ENCODE measurements around the gene PCBP2.
"Not testable (repeated sequence)": the region's sequence is repeated elsewhere in the genome, so short reads cannot be mapped to it uniquely, and the experiment has no call there.

The PCBP2 gene

DNA sequence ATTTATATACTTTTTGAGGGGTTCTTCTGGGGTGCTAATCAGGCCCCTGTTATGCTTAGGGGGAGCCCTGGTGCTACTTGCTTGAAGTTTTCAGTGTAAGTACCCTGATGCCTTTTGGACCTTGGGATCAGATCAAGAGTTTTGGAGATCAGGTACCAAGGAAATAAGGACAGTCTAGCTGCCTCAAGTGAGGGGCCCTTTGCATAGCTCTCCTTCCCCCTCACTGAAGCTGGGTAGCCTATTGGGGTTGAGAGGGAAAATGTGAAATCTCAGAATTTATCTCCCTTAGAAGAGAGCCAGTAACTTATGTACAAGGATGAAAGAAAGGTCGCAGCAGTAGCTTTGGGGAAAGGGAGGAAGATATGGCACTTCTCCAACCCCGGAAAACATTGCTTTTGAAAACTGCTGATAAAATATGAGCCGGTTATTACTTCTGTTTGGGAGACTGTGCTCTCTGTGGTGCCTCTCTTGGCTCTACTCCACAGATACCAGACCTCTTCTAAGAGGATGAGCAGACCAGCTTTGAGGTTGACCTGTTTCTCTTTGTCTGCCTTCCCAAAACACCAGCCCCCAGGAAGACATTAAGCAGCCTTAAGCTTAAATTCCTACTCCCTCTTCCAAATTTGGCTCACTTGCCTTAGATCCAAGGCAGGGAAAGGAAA lies 37.0 kb upstream of the PCBP2 start:
- WGBS (ENCODE audit: extremely low coverage, insufficient coverage, low lambda C conversion rate) = no CpG with 5 or more reads among the region's 3 CpGs
- Histone ChIP-seq H3K4me1 (ENCODE audit: control insufficient read depth, low read depth, low read length) (peaks cover 6% of the 10 kb centered on the region), H3K4ac (ENCODE audit: low read depth, low read length) (no peak overlapping the region)

DNA sequence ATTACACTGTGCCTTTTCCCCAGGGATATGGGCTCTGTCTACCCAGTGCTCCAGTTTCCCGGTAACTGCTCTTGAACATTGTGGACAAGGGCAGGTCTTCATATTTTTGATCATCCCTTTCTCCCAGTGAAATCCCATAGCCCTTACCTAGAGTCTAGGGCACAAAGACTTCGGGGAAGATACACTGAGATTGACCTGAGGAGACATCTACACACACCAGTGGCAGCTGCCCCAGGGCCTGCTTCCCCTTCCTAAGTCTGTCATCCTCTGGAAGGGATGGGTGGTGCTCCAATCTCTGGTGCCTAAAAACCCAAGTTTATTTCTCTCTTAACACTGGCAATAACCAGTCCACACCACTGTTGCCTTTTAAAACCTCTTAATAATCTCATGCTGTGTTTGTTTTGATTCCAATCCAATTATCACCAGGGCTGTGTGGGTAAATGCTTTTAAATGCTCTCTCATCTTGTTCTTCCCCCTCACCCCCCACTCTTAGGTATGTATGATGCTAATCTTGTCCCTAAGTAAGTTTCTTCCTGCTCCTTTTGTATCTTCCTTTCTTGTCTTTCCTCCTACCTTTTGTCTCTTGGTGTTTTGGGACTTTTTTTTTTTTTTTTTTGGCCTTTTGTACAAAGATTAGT lies 36.0 kb upstream of the PCBP2 start:
- not testable (repeated sequence) for H3K79me1 ChIP-seq (ENCODE audit: low read length); H3K79me2 ChIP-seq (ENCODE audit: control insufficient read depth, insufficient read depth, low read length); H3K27me3 ChIP-seq (ENCODE audit: insufficient read depth, low read length, poor library complexity); H2BK120ac ChIP-seq (ENCODE audit: low read depth, low read length); H3K4me2 ChIP-seq (ENCODE audit: low read length); H4K8ac ChIP-seq (ENCODE audit: low read depth, low read length); H3K4ac ChIP-seq (ENCODE audit: low read depth, low read length); H3K18ac ChIP-seq (ENCODE audit: low read length); H3K4me3 ChIP-seq (ENCODE audit: low read length); H3K36me3 ChIP-seq (ENCODE audit: control insufficient read depth, insufficient read depth, low read length); H3K23ac ChIP-seq (ENCODE audit: low read length); H3K4me1 ChIP-seq (ENCODE audit: control insufficient read depth, low read depth, low read length); H4K5ac ChIP-seq (ENCODE audit: low read length); H2BK15ac ChIP-seq (replicated peaks; ENCODE audit: low read depth); H2AK5ac ChIP-seq (ENCODE audit: low read length); H2BK5ac ChIP-seq (ENCODE audit: low read length)
- peak overlapping the region; percentile 42 for H3K56ac ChIP-seq (ENCODE audit: low read length)
- peak; percentile 84 for DNase-seq
- peak overlapping the region; percentile 35 for H3K9ac ChIP-seq (ENCODE audit: low read length)
- WGBS (ENCODE audit: extremely low coverage, insufficient coverage, low lambda C conversion rate) = no CpG with 5 or more reads among the region's 2 CpGs
- H3K27ac ChIP-seq (ENCODE audit: low read depth, low read length) = peak overlapping the region; percentile 71

More for the DNA sequence above, 37.0 kb upstream of the PCBP2 start:
- H3K56ac ChIP-seq (ENCODE audit: low read length) = no peak overlapping the region
- no peak overlapping the region for H2AK5ac ChIP-seq (ENCODE audit: low read length)
- peak overlapping the region; percentile 18 for H2BK120ac ChIP-seq (ENCODE audit: low read depth, low read length)
- no peak overlapping the region for H3K4me3 ChIP-seq (ENCODE audit: low read length)
- no peak overlapping the region for H2BK15ac ChIP-seq (replicated peaks; ENCODE audit: low read depth)
- DNase-seq = peak; percentile 13
- H4K5ac ChIP-seq (ENCODE audit: low read length) = no peak overlapping the region
- peak overlapping the region; percentile 57 for H3K27ac ChIP-seq (ENCODE audit: low read depth, low read length)
- H3K79me2 ChIP-seq (ENCODE audit: control insufficient read depth, insufficient read depth, low read length) = no peaks in the 10 kb centered on the region
- H3K79me1 ChIP-seq (ENCODE audit: low read length) = no peaks in the 10 kb centered on the region
- H3K23ac ChIP-seq (ENCODE audit: low read length) = no peak overlapping the region
- H3K18ac ChIP-seq (ENCODE audit: low read length) = no peak overlapping the region
- peak overlapping the region; percentile 0 for H3K9ac ChIP-seq (ENCODE audit: low read length)
- peaks cover 5% of the 10 kb centered on the region for H3K36me3 ChIP-seq (ENCODE audit: control insufficient read depth, insufficient read depth, low read length)
- no peak overlapping the region for H2BK5ac ChIP-seq (ENCODE audit: low read length)
- H3K4me2 ChIP-seq (ENCODE audit: low read length) = no peak overlapping the region
- no peak overlapping the region for H4K8ac ChIP-seq (ENCODE audit: low read depth, low read length)
- no peaks in the 10 kb centered on the region for H3K27me3 ChIP-seq (ENCODE audit: insufficient read depth, low read length, poor library complexity)

DNA sequence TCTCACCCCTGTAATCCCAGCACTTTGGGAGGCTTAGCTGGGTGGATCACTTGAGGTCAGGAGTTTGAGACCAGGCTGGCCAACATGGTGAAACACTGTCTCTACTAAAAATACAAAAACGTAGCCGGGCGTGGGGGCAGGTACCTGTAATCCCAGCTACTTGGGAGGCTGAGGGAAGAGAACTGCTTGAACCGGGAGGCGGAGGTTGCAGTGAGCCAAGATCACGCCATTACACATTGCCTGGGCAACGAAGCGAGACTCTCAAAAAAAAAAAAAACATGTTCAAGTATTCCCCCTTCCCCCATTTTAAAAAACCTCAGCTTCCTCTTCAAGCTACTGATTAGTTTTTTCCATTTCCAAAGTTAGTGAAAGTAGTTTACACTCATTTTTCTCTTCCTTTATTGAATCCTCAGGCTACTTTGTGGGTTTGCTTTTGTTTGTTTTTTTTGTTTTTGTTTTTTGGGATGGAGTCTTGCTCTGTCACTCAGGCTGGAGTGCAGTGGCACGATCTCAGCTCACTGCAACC lies 34.5 kb upstream of the PCBP2 start:
- no CpG with 5 or more reads among the region's 9 CpGs for WGBS (ENCODE audit: extremely low coverage, insufficient coverage, low lambda C conversion rate)
- H4K5ac ChIP-seq (ENCODE audit: low read length); H3K23ac ChIP-seq (ENCODE audit: low read length); H3K4ac ChIP-seq (ENCODE audit: low read depth, low read length); H3K56ac ChIP-seq (ENCODE audit: low read length); H3K9ac ChIP-seq (ENCODE audit: low read length); H4K8ac ChIP-seq (ENCODE audit: low read depth, low read length); H3K79me1 ChIP-seq (ENCODE audit: low read length); H3K4me1 ChIP-seq (ENCODE audit: control insufficient read depth, low read depth, low read length); H3K18ac ChIP-seq (ENCODE audit: low read length); DNase-seq; H2BK120ac ChIP-seq (ENCODE audit: low read depth, low read length); H3K36me3 ChIP-seq (ENCODE audit: control insufficient read depth, insufficient read depth, low read length); H3K4me2 ChIP-seq (ENCODE audit: low read length); H2BK5ac ChIP-seq (ENCODE audit: low read length); H3K27ac ChIP-seq (ENCODE audit: low read depth, low read length); H2AK5ac ChIP-seq (ENCODE audit: low read length); H2BK15ac ChIP-seq (replicated peaks; ENCODE audit: low read depth); H3K4me3 ChIP-seq (ENCODE audit: low read length); H3K79me2 ChIP-seq (ENCODE audit: control insufficient read depth, insufficient read depth, low read length); H3K27me3 ChIP-seq (ENCODE audit: insufficient read depth, low read length, poor library complexity): not testable (repeated sequence)

DNA sequence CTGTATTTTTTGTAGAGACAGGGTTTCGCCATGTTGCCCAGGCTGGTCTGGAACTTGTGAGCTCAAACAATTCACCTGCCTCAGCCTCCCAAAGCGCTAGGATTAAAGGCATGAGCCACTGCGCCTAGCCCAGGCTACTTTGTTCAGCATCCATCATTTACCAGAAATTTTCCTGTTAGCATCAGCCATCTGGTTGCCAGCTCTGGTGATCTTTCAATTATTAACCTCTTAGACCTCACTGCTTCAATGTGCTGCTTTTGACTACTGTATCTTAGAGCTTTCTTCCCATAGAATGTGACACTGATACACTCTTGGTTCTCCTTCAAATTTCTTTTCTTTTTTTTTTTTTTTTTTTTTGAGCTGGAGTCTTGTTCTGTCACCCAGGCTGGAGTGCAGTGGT lies 33.7 kb upstream of the PCBP2 start:
- Histone ChIP-seq H2BK5ac (ENCODE audit: low read length) (no peak overlapping the region), H3K79me2 (ENCODE audit: control insufficient read depth, insufficient read depth, low read length) (no peaks in the 10 kb centered on the region), H3K4me3 (ENCODE audit: low read length) (no peak overlapping the region), H3K4ac (ENCODE audit: low read depth, low read length) (no peak overlapping the region), H3K79me1 (ENCODE audit: low read length) (no peaks in the 10 kb centered on the region), H3K23ac (ENCODE audit: low read length) (no peak overlapping the region), H3K36me3 (ENCODE audit: control insufficient read depth, insufficient read depth, low read length) (no peaks in the 10 kb centered on the region), H3K18ac (ENCODE audit: low read length) (no peak overlapping the region), H2AK5ac (ENCODE audit: low read length) (no peak overlapping the region), H3K27me3 (ENCODE audit: insufficient read depth, low read length, poor library complexity) (no peaks in the 10 kb centered on the region), H2BK120ac (ENCODE audit: low read depth, low read length) (no peak overlapping the region), H4K8ac (ENCODE audit: low read depth, low read length) (no peak overlapping the region), H3K4me1 (ENCODE audit: control insufficient read depth, low read depth, low read length) (peaks cover 9% of the 10 kb centered on the region), H3K27ac (ENCODE audit: low read depth, low read length) (no peak overlapping the region), H3K56ac (ENCODE audit: low read length) (no peak overlapping the region), H3K9ac (ENCODE audit: low read length) (no peak overlapping the region), H2BK15ac (replicated peaks; ENCODE audit: low read depth) (no peak overlapping the region), H3K4me2 (ENCODE audit: low read length) (no peak overlapping the region), H4K5ac (ENCODE audit: low read length) (no peak overlapping the region)
- no peak for DNase-seq
- no CpG with 5 or more reads among the region's 3 CpGs for WGBS (ENCODE audit: extremely low coverage, insufficient coverage, low lambda C conversion rate)

DNA sequence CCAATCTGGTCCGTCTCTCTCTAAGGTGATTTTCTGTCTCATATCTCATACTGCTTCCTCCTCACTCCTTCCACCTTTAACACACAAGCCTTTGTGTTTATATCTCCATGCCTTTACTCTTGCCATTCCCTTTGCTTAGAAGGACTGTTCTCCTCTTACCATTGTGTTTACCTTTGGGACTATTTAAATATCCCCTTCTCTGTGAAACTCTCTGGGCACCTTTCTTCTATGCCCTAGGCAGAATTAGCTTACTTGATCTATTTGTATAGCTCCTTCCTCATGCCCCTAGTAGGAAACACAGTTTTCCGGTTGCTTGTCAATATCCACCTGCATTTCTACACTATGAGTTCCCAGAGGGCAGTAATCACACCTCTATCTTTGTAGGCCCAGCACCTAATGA lies 32.1 kb upstream of the PCBP2 start:
- no peaks in the 10 kb centered on the region for H3K27me3 ChIP-seq (ENCODE audit: insufficient read depth, low read length, poor library complexity)
- H3K4me3 ChIP-seq (ENCODE audit: low read length) = no peak overlapping the region
- H2BK120ac ChIP-seq (ENCODE audit: low read depth, low read length) = no peak overlapping the region
- H3K36me3 ChIP-seq (ENCODE audit: control insufficient read depth, insufficient read depth, low read length) = no peaks in the 10 kb centered on the region
- no peak overlapping the region for H2BK5ac ChIP-seq (ENCODE audit: low read length)
- no peak overlapping the region for H3K4ac ChIP-seq (ENCODE audit: low read depth, low read length)
- H4K8ac ChIP-seq (ENCODE audit: low read depth, low read length) = no peak overlapping the region
- no peak for DNase-seq
- no peak overlapping the region for H3K4me2 ChIP-seq (ENCODE audit: low read length)
- H2BK15ac ChIP-seq (replicated peaks; ENCODE audit: low read depth) = no peak overlapping the region
- no peaks in the 10 kb centered on the region for H3K79me2 ChIP-seq (ENCODE audit: control insufficient read depth, insufficient read depth, low read length)
- peaks cover 10% of the 10 kb centered on the region for H3K4me1 ChIP-seq (ENCODE audit: control insufficient read depth, low read depth, low read length)
- H3K56ac ChIP-seq (ENCODE audit: low read length) = peak overlapping the region; percentile 25
- no peak overlapping the region for H3K9ac ChIP-seq (ENCODE audit: low read length)
- no peak overlapping the region for H3K23ac ChIP-seq (ENCODE audit: low read length)
- WGBS (ENCODE audit: extremely low coverage, insufficient coverage, low lambda C conversion rate) = no CpG with 5 or more reads among the region's 2 CpGs
- no peak overlapping the region for H4K5ac ChIP-seq (ENCODE audit: low read length)
- no peaks in the 10 kb centered on the region for H3K79me1 ChIP-seq (ENCODE audit: low read length)
- H3K27ac ChIP-seq (ENCODE audit: low read depth, low read length) = peak overlapping the region; percentile 32
- no peak overlapping the region for H3K18ac ChIP-seq (ENCODE audit: low read length)
- H2AK5ac ChIP-seq (ENCODE audit: low read length) = no peak overlapping the region

Data from mesendoderm (in vitro differentiated cells).